ENCODE measurements around the gene ARRDC1.

DNA sequence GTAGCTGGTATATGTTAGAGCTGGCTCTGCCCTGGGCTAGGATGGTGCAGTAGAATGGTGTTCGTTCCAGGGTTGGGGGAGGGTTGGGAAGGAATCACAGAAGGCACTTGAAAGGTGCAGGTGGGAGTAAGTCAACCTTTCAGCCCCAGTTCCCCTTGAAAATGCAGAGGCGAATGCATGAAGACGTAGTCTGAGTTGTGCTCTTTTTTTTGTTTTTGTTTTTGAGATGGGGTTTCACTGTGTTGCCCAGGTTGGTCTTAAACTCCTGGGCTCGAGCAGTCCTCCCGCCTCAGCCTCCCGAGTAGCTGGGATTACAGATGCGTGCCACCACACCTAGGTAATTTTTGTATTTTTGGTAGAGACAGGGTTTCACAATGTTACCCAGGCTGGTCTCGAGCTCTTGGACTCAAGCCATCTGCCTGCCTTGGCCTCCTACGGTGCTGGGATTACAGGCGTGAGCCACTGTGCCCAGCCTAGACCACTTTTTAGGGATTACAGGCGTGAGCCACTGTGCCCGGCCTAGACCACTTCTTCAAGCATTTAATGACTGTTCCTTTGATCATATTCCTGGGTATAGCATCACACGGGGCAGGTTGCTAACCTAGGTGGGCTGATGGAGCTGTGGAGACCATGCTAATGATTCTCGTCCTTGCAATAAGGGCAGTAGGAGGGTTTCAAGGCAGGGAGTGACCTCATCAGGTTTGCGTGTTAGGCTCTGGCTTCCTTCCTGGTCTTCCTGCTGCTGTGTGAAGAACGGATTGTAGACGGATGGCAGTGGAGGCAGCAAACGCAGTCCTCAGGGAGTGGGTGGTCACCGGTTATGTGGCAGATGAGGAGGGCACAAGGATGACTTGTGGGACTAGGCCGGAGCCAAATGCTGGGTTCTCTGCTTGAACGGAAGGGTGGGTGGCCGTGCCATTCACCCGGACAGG lies 27.0 kb downstream of the ARRDC1 start:
- no peak for TF ChIP-seq CTCF (IDR thresholded peaks at IDR 0.05)
- no peak for TF ChIP-seq POLR2A (IDR thresholded peaks at IDR 0.05)
